Astrocyte (in vitro differentiated cells and primary cell): ENCODE measurements around the gene HNRNPL. TPM values are rescaled to one million over a fixed set of nuclear protein-coding genes. Genes with fewer than 3 reads are reported as not detected.

ENCODE experiments used
- DNase-seq: peaks from one replicate; pipeline ENCODE4 v3.0.0-alpha.2; 2010; ENCODE audit warnings: low read depth
- FAIRE-seq: peaks from 2 replicates; lab custom pipeline; 2011; peaks lifted over from hg19 to GRCh38; lab: Jason Lieb, UNC
- H2AFZ ChIP-seq: 2 replicates; pipeline ENCODE4 v1.6.0; 2012; ENCODE audit warnings: low read depth, low read length, inconsistent platforms
- H3K27ac ChIP-seq: 2 replicates; pipeline ENCODE4 v1.5.1; 2011; ENCODE audit warnings: low read depth, low read length, inconsistent platforms
- H3K27me3 ChIP-seq: 2 replicates; pipeline ENCODE4 v1.6.0; 2011; ENCODE audit warnings: low read length, inconsistent platforms; ENCODE audit not compliant: insufficient read depth
- H3K36me3 ChIP-seq: 2 replicates; pipeline ENCODE4 v1.5.1; 2011; ENCODE audit warnings: low read length, inconsistent platforms; ENCODE audit not compliant: insufficient read depth
- H3K4me1 ChIP-seq: 2 replicates; pipeline ENCODE4 v1.5.1; 2011; ENCODE audit warnings: low read length, inconsistent platforms; ENCODE audit not compliant: insufficient read depth
- H3K4me2 ChIP-seq: 2 replicates; pipeline ENCODE4 v1.6.0; 2012; ENCODE audit warnings: low read length, inconsistent platforms
- H3K4me3 ChIP-seq: 2 replicates; pipeline ENCODE4 v1.5.1; 2011; ENCODE audit warnings: low read depth, mild to moderate bottlenecking, low read length, inconsistent platforms; ENCODE audit not compliant: insufficient read depth
- H3K79me2 ChIP-seq: 2 replicates; pipeline ENCODE4 v1.6.0; 2012; ENCODE audit warnings: mild to moderate bottlenecking, low read length, inconsistent platforms; ENCODE audit not compliant: insufficient read depth
- H3K9ac ChIP-seq: 2 replicates; pipeline ENCODE4 v1.6.0; 2012; ENCODE audit warnings: mild to moderate bottlenecking, low read length, inconsistent platforms
- H3K9me3 ChIP-seq: 2 replicates; pipeline ENCODE4 v1.5.1; 2012; ENCODE audit warnings: low read depth, mild to moderate bottlenecking, low read length, inconsistent platforms; ENCODE audit not compliant: insufficient read depth
- H4K20me1 ChIP-seq: 2 replicates; pipeline ENCODE4 v1.6.0; 2012; ENCODE audit warnings: low read length, inconsistent platforms; ENCODE audit not compliant: insufficient read depth
- H3K27ac Mint-ChIP-seq: one replicate; pipeline ENCODE4 v1.8.0; 2021; ENCODE audit warnings: mild to moderate bottlenecking, mixed read lengths; ENCODE audit not compliant: unreplicated experiment
- H3K27me3 Mint-ChIP-seq: one replicate; pipeline ENCODE4 v1.8.0; 2021; ENCODE audit warnings: low read depth, mixed read lengths; ENCODE audit not compliant: unreplicated experiment
- H3K36me3 Mint-ChIP-seq: one replicate; pipeline ENCODE4 v1.8.0; 2021; ENCODE audit warnings: low read depth, mixed read lengths; ENCODE audit not compliant: unreplicated experiment
- H3K4me1 Mint-ChIP-seq: one replicate; pipeline ENCODE4 v1.8.0; 2021; ENCODE audit warnings: low read depth, mixed read lengths; ENCODE audit not compliant: unreplicated experiment
- H3K4me3 Mint-ChIP-seq: one replicate; pipeline ENCODE4 v1.8.0; 2021; ENCODE audit warnings: mild to moderate bottlenecking, moderate library complexity, mixed read lengths; ENCODE audit not compliant: unreplicated experiment
- H3K9me3 Mint-ChIP-seq: one replicate; pipeline ENCODE4 v1.8.0; 2021; ENCODE audit warnings: mild to moderate bottlenecking, mixed read lengths; ENCODE audit not compliant: unreplicated experiment
- EZH2 ChIP-seq: IDR thresholded peaks from 2 replicates; pipeline ENCODE4 v1.6.1; 2012; ENCODE audit warnings: mild to moderate bottlenecking, low read length, inconsistent platforms; ENCODE audit not compliant: insufficient read depth
- total RNA-seq: library from RNA; stranded (reverse); gene quantifications from 2 replicates; pipeline ENCODE4 v1.2.1, GENCODE V29; 2021
- TF ChIP-seq, protein P1 (sequence below): IDR thresholded peaks from 2 replicates; pipeline ENCODE4 v1.5.1; 2011; ENCODE audit warnings: low read depth, mild to moderate bottlenecking, inconsistent platforms, low read length, moderate library complexity; ENCODE audit not compliant: insufficient read depth

The HNRNPL gene
- total RNA-seq, 1 donor from 2014 or later = 314 TPM

DNA sequence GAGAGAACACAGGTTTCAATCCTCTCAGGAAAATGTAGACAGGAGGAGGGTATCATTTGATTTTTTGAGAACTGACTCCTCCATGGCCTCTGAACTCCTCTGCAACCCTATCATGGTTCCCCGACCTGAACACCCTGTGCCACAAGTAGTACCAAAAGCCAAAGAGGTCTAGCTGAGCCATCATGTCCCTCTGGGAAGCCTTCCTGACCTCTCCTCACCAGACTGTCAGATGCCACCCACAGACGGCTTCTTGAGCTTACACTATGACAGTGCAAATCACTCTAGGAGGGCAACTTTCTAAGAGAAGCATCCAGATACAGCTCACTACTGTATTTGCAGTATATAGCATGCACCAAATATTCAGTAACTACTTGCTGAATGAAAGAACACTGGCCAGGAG lies 3.7 kb downstream of the HNRNPL start:
- H3K4me1 ChIP-seq = peaks cover 17% of the 10 kb centered on the region
- Mint-ChIP-seq H3K4me3 (no peak overlapping the region), H3K4me1 (peaks cover 17% of the 10 kb centered on the region), H3K27ac (no peak overlapping the region), H3K9me3 (no peaks in the 10 kb centered on the region), H3K36me3 (peaks cover 27% of the 10 kb centered on the region), H3K27me3 (no peaks in the 10 kb centered on the region)
- DNase-seq = no peak
- H2AFZ ChIP-seq = no peak overlapping the region
- H3K36me3 ChIP-seq = peaks cover 55% of the 10 kb centered on the region
- no peak overlapping the region for H3K4me2 ChIP-seq
- H3K27ac ChIP-seq = no peak overlapping the region
- H3K4me3 ChIP-seq = no peak overlapping the region
- no peaks in the 10 kb centered on the region for H3K9me3 ChIP-seq
- no peaks in the 10 kb centered on the region for H3K27me3 ChIP-seq
- H3K79me2 ChIP-seq = peaks cover 81% of the 10 kb centered on the region
- TF ChIP-seq EZH2 = no peak
- TF ChIP-seq, protein P1, sequence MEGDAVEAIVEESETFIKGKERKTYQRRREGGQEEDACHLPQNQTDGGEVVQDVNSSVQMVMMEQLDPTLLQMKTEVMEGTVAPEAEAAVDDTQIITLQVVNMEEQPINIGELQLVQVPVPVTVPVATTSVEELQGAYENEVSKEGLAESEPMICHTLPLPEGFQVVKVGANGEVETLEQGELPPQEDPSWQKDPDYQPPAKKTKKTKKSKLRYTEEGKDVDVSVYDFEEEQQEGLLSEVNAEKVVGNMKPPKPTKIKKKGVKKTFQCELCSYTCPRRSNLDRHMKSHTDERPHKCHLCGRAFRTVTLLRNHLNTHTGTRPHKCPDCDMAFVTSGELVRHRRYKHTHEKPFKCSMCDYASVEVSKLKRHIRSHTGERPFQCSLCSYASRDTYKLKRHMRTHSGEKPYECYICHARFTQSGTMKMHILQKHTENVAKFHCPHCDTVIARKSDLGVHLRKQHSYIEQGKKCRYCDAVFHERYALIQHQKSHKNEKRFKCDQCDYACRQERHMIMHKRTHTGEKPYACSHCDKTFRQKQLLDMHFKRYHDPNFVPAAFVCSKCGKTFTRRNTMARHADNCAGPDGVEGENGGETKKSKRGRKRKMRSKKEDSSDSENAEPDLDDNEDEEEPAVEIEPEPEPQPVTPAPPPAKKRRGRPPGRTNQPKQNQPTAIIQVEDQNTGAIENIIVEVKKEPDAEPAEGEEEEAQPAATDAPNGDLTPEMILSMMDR = no peak
- peaks cover 79% of the 10 kb centered on the region for H4K20me1 ChIP-seq
- FAIRE-seq = no peak
- no peak overlapping the region for H3K9ac ChIP-seq

DNA sequence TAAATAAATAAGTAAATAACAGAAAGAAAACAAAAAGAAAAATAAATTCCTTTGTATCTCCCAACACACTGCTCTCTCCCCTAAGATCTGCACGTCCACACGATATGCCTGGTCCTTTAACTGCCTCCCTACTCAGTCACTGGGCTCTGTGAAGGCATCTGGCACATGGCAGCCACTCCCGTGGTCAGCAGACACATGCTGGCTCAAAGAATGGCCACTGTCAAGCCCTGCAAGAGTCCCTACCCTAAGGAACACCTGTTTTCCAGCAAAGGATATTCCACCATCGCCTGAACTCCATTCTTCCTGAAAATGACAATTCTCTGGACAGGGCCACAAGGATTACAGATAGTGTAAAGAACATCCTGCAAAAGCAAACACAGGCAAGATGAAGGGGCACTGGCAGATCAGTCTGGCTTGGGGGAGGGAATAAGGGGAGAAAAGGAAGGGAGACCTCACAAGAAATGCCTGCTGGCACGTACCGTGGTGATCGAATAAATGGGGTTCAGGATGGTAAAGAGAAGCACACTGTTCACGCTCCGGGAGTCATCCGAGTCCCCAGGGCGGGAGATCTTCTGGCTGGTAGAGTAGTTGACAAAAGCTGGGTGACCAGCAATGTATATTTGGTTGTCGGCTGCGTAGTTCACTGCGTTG lies 4.3 kb downstream of the HNRNPL start:
- Histone ChIP-seq H3K36me3 (peaks cover 61% of the 10 kb centered on the region), H3K9me3 (no peaks in the 10 kb centered on the region), H3K27me3 (no peaks in the 10 kb centered on the region), H3K9ac (no peak overlapping the region), H3K27ac (no peak overlapping the region), H3K4me1 (peaks cover 12% of the 10 kb centered on the region), H3K79me2 (peaks cover 87% of the 10 kb centered on the region), H3K4me2 (no peak overlapping the region), H3K4me3 (no peak overlapping the region), H2AFZ (no peak overlapping the region), H4K20me1 (peaks cover 85% of the 10 kb centered on the region)
- H3K9me3 Mint-ChIP-seq = no peaks in the 10 kb centered on the region
- DNase-seq (no peak), FAIRE-seq (no peak)
- H3K27ac Mint-ChIP-seq = no peak overlapping the region
- no peak overlapping the region for H3K4me3 Mint-ChIP-seq
- H3K36me3 Mint-ChIP-seq = peaks cover 30% of the 10 kb centered on the region
- TF ChIP-seq, protein P1 = no peak
- TF ChIP-seq EZH2 = no peak
- H3K4me1 Mint-ChIP-seq = peaks cover 17% of the 10 kb centered on the region
- H3K27me3 Mint-ChIP-seq = no peaks in the 10 kb centered on the region

DNA sequence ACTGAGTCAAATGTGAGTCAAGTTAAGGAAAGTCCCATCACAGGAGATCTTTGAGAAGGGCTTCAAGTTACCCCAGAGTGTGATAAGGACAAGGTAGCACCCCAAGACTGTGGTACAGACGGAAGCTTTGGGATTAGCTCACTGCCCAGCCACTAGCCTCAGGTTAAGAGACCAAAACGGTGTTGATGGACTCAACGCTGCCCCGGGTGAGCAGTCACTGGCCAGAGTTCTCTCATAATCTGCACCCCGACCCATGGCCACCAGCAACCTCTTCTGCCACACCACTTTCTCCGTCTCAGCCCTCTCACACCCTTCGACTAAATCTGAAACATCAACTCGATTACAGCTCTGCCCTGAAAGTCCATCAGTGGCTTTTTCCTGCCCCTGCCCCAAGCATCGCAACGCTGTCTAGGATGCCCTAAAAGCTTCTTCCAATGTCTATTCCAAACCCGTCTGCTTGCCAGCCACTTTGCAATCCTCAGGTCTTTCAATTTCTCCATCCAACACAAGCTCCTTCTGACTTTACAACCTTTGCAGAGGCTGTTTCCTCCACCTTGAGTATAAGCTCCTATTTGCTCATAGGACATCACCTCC lies 5.6 kb downstream of the HNRNPL start:
- Histone ChIP-seq H3K4me3 (no peak overlapping the region), H4K20me1 (peaks cover 96% of the 10 kb centered on the region), H3K27ac (no peak overlapping the region), H3K27me3 (no peaks in the 10 kb centered on the region), H3K4me2 (no peak overlapping the region), H3K9ac (no peak overlapping the region), H2AFZ (no peak overlapping the region), H3K9me3 (no peaks in the 10 kb centered on the region), H3K4me1 (peaks cover 12% of the 10 kb centered on the region), H3K36me3 (peaks cover 71% of the 10 kb centered on the region), H3K79me2 (peaks cover 90% of the 10 kb centered on the region)
- Mint-ChIP-seq H3K4me3 (no peak overlapping the region), H3K36me3 (peaks cover 30% of the 10 kb centered on the region), H3K27ac (peak overlapping the region; percentile 28), H3K4me1 (peaks cover 17% of the 10 kb centered on the region), H3K9me3 (no peaks in the 10 kb centered on the region), H3K27me3 (no peaks in the 10 kb centered on the region)
- TF ChIP-seq EZH2 = no peak
- TF ChIP-seq, protein P1 = no peak
- DNase-seq = no peak
- FAIRE-seq = no peak
